Stimulated activated CD8-positive, alpha-beta memory T cell treated with anti-CD3 and anti-CD28 coated beads, Interleukin-4, amount 100 ng/mL, for 1 hour (primary cell): ENCODE results near the gene RNF151.
"Not testable (repeated sequence)": the region's sequence is repeated elsewhere in the genome, so short reads cannot be mapped to it uniquely, and the experiment has no call there.

Experiments used
- DNase-seq, 2 donors: peaks; one replicate each; pipeline ENCODE4 v3.0.0-alpha.2; 2020; ENCODE audit warnings: low read depth in 2 of 2, low spot score in 1 of 2

The RNF151 gene

DNA sequence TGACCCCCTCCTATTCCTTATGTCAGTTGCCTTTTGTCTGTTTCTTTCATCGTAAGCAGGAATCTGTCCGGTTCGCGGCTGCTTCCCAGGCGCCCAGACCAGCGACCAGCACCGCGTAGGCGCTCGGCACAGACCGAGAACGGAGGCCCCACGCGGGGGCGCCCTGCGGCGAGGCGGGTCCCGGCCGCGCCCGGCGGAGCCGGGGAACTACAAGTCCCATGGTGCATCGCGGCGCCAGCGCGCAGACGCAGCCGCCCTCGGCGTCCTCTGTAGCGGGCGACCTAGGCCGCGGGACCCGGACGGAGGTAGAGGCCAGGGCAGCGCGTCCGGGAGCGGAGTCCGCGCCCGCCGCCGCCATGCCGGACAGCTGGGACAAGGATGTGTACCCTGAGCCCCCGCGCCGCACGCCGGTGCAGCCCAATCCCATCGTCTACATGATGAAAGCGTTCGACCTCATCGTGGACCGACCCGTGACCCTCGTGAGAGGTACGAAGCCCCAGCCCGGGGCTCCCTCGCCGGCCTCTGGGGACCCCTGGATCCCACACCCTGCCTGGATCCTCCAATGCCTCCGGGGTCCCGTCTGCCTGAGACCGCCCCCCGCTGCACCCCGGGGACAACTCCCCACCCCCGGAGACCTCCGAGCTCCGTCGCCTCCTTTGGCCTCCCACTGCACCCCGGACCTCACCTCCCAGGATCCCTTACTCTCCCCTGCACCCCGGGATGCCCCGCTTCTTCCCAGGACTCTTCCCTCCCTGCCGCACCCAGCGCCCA is 7.2 kb upstream of the RNF151 start, which contains the start of gene NDUFB10:
Gene NDUFB10, plus strand, starts transcription at position 270 of the 771 bp plus-strand sequence. Its CDS starts 87 bp downstream, at position 357.
- peak; percentile 81 for DNase-seq

DNA sequence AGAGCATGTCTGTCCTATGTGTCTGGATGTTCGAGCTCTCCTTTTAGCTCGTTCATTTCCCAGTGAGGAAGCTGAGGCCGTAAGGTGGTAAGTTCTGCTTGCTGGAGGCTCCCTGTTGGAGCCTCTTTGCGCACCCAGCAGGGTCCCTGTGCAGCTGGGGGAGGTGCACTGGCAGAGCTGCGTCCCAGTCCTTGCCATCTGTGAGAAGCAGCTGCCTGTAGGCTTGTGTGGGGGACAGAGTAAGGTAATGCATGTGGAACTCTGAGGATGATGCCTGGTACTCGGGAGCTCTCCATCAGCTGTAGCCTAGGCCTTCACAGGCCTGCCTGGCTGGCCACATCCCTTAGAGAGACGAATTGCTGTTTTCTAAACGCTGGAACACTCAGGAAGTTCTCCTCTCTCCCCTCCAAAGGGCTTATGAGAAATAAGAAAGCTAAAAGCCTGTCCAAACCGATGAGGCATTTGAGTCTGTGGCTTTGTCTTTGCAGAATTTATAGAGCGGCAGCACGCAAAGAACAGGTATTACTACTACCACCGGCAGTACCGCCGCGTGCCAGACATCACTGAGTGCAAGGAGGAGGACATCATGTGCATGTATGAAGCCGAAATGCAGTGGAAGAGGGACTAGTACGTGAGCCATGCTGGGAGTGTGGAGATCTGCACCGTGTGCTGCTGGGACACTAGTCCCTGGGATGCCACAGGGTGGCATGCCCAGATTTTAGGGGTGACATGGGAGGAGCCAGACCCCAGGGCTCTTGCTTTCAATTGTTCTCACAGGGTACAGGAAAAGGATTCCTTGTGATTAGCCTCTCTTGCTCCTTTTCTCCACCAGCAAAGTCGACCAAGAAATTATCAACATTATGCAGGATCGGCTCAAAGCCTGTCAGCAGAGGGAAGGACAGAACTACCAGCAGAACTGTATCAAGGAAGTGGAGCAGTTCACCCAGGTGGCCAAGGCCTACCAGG is 5.7 kb upstream of the RNF151 start:
- DNase-seq = no peak

GRCh38 chr16:1961651-1962067 is 5.0 kb upstream of the RNF151 start:
- no peak for DNase-seq

DNA sequence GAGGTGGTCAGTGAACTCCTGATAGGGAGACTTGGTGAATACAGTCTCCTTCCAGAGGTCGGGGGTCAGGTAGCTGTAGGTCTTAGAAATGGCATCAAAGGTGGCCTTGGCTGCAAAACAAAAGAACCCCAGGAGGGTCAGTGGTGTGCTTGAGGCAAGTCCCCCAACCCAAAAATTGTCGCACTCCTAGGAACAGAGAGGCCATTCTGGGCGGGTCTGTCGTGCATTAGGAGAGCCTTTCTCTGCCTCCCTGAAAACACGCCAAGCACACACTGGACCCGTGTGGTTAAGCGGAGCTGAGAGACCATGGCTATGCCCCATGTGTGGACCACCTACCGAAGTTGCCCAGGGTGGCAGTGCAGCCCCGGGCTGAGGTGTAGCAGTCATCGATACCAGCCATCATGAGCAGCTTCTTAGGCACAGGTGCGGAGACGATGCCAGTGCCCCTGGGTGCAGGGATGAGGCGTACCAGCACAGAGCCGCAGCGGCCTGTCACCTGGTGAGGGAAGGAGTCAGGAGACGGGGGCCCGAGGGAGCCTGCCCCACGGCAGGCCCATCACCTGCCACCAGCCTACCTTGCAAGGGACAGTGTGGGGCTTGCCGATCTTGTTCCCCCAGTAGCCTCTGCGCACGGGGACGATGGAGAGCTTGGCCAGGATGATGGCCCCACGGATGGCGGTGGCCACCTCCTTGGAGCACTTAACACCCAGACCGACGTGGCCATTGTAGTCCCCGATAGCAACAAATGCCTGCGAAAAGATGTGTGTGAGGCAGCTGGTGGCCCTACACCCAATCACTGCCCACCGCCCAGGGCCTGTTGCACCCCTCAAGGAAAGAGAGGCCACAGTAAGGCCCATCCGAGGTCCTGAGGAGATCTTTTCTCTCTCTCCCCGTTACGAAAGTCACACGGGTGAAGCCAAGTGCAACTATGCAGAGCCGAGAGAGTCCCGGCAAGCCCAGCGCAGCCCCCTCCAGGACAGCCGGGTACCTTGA is 4.2 kb upstream of the RNF151 start:
- not testable (repeated sequence) for DNase-seq

- peak in 1 of 2 donors; percentile 16 for DNase-seq
Measured at GRCh38 chr16:1963806-1964505, 2.7 kb upstream of the RNF151 start.

DNA sequence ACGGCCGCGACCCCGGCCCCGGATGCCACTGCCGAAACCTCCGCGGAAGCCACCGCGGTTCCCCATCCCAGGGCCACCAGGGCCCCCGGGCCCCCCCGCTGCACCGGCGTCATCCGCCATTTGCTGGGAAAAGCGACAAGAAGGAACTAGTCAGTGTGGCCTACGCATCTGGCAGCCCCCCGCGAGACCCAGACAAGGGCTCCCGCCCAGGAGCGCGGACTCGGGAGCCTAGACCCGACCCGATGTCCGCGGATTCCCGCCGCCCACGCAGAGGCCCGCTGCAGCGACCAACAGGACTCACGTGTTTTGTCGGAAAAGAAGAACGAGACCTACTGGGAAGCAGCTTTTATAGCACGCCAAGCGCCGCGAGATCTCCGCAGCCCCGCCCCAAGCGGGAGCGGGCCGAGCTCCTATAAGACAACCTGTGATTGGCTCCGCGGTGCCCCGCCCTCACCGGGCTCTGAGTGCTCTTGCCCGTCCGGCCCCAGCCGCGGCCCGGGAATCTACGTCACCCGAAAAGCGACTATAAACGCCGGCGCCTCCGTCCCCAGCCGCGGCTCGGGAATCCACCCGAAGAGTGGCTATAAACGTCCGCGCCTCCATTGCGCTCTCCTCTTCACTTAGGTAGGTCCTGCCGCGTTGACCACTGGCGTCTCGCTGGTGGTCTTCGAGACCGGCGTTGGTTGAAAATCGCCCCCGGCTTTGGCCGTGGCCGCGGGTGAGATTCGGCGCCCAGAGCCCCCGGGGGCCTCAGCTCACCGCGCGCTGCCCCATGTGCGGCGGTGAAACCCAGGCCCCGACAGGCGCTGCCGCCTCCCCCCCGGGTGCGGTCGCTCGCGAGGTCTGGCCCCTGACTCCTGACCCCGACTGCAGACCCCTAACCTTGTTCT is 1.9 kb upstream of the RNF151 start, which contains the start of gene RPS2:
Gene RPS2, minus strand, starts transcription at position 321 of the 890 bp plus-strand sequence. Its CDS starts 201 bp downstream, at position 120.
- DNase-seq = peak; percentile 92 to 95

GRCh38 chr16:1965396-1966001 is 1.2 kb upstream of the RNF151 start:
- DNase-seq = no peak

- DNase-seq = no peak
Measured at GRCh38 chr16:1968146-1968953, 1.7 kb downstream of the RNF151 start.

DNA sequence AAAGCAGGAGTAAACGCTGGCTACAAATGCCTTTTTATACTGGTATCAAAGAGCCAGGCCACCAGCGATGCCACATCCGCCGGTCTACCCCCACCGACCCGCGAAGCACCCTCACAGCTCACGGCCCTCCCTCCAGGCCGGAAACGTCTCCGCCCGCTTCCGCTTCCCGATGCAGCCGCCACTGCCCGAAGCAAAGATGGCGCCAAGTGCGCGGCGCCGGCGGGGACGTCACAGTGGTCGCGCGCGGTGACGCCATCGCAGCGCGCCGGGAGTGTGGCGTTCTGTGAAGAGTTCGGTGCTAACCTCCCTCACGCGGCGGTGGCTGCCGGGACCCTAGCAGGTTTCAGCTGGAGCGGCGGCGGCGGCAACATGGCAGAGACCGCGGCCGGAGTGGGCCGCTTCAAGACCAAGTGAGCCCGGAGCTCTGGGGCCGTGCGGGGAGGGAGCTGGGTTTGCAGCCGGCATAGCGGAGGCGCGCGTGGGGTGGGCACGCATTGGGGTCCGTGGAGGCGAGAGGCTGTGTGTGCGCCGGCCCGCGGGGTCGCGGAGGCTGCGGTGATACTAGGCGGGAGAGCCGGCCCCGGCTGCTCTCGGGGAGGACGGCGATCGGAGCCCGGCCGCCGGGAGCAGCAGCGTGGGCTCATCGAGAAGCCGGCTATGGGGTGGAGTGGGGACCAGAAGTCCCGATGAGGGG is 5.3 kb downstream of the RNF151 start, which contains the start of gene TBL3:
Gene TBL3, plus strand, starts transcription at position 258 of the 694 bp plus-strand sequence. Its CDS starts 112 bp downstream, at position 370.
- peak; percentile 92 to 93 for DNase-seq

GRCh38 chr16:1972490-1972877 is 5.8 kb downstream of the RNF151 start:
- DNase-seq = no peak

DNA sequence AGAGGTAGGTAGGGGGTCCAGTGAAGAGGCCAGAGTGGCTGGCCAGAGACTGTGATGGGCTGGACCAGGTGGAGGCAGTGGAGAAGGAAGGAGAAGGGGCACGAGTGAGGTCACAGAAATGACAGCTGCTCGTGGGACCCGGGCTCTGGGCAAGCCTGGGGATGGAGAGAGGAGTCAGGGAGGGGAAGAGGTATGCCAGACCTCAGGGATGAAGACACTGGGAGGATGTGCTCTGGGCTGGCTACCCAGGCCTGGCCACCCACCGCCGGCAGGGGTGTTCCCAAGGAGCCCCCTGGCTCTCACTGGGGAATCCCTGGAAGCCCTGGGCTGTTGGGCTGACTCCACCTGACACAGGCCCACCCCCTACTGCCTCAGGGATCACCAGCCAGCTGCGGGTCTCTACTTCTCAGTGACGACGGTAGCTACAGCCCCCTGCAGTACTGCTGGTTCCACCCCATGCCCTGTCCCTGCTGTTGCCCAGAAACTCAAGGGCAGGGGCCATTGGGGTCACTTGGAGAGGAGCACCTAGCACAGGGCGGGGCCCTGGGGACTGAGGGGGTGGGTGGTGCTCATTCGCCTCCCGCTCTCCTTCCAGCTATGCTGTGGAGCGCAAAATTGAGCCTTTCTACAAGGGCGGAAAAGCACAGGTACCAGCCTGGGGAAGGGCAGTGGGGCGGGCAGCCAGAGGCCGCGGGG is 7.0 kb downstream of the RNF151 start:
- DNase-seq = no peak

DNA sequence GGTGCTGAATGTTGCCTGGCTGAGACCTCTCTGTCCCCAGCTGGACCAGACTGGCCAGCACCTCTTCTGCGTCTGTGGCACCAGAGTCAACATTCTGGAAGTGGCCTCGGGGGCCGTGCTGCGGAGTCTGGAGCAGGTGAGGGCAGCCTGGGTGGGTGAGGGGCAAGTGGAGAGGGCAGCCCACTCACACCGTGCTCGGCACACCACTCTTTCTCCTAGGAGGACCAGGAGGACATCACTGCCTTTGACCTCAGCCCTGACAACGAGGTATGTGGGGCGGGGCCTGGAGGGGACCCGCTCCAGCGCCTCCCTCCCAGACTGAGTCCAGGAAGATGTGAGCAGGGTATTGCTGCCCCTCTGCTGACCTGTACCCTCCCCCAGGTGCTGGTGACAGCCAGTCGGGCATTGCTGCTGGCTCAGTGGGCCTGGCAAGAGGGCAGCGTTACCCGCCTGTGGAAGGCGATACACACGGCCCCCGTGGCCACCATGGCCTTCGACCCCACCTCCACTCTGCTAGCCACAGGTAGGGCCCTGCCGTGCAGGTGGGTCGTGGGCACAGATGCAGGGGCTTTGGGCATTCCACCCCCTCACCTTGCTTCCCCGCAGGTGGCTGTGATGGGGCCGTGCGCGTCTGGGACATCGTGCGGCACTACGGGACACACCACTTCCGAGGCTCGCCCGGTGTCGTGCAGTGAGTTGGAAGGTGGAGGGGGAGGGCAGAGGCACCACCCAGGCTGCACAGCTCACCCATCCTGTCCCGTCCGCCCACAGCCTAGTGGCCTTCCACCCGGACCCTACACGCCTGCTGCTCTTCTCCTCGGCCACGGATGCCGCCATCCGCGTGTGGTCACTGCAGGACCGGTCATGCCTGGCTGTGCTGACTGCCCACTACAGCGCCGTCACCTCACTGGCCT is 7.8 kb downstream of the RNF151 start:
- DNase-seq = no peak

GRCh38 chr16:1975432-1976215 is 9.0 kb downstream of the RNF151 start:
- DNase-seq = no peak

DNA sequence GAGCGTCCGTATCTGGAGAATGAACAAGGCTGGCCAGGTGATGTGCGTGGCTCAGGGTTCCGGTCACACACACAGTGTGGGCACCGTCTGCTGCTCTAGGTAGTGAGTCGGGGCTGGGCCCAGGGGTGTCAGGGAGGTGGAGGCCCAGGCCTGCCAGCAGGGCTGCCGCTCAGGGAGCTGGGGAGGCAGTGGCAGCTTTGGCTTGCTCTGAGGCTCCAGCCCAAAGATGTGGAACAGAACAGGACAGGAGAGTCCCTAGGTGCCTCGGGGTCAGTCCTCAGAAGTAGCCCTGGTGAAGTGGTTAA is 9.5 kb downstream of the RNF151 start:
- no peak for DNase-seq
